Activated naive CD4-positive, alpha-beta T cell treated with anti-CD3 and anti-CD28 coated beads for 36 hours (primary cell): ENCODE data around the gene PPIL6. TPM values are rescaled to one million over a fixed set of nuclear protein-coding genes. Genes with fewer than 3 reads are reported as not detected.

Experiments used
- CTCF ChIA-PET: fragments of 350-600 bp; sonication (Branson Sonifier 250); formaldehyde crosslinking; loops from one replicate; lab custom pipeline; 2021; ENCODE audit warnings: antibody characterized with exemption; lab: Charles Lee
- DNase-seq: peaks from one replicate; pipeline ENCODE4 v3.0.0-alpha.2; 2020
- H3K27ac Mint-ChIP-seq: one replicate; pipeline ENCODE4 v1.8.0; 2021; ENCODE audit warnings: mild to moderate bottlenecking, mixed read lengths
- H3K27me3 Mint-ChIP-seq: one replicate; pipeline ENCODE4 v1.8.0; 2021; ENCODE audit warnings: low read depth, mixed read lengths
- H3K36me3 Mint-ChIP-seq: one replicate; pipeline ENCODE4 v1.8.0; 2021; ENCODE audit warnings: low read depth, mixed read lengths
- H3K4me1 Mint-ChIP-seq: one replicate; pipeline ENCODE4 v1.8.0; 2021; ENCODE audit warnings: low read depth, mixed read lengths
- H3K4me3 Mint-ChIP-seq: one replicate; pipeline ENCODE4 v1.8.0; 2021; ENCODE audit warnings: mild to moderate bottlenecking, moderate library complexity, mixed read lengths
- H3K9me3 Mint-ChIP-seq: one replicate; pipeline ENCODE4 v1.8.0; 2021; ENCODE audit warnings: mixed read lengths
- intact Hi-C: fragments of 100-400 bp; cut with micrococcal nuclease; formaldehyde crosslinking; loops from one replicate; pipeline ENCODE4 v1.15.1; 2023
- total RNA-seq, 2 experiments: library from RNA; stranded (reverse); gene quantifications; one replicate each; pipeline ENCODE4 v1.2.3, GENCODE V29; 2021

The PPIL6 gene
- total RNA-seq, 2 experiments from 2014 or later = 0.19 TPM; not detected in 1

DNA sequence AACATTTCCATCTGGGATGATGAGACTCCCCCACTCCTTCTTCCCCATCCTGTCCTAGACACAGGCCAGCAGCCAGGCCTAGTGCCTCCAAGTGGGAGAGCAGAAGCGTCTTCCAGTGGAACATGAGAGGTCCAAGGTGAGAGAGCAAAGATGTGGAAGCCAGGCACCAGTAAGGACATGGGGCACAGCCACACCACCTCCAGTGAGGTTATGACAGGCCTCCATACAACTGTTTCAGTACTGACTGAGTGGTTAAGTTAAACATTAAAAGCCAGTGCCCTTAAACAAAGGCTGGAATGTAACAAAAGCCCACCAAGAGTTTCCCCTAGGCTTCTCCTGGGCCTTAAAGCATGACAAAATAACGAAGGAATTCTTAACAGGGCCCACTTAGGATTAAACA lies 37.3 kb upstream of the PPIL6 start:
- peak overlapping the region; percentile 84 for H3K27ac Mint-ChIP-seq
- no peaks in the 10 kb centered on the region for H3K27me3 Mint-ChIP-seq
- H3K36me3 Mint-ChIP-seq = peaks cover 54% of the 10 kb centered on the region
- CTCF ChIA-PET = interaction anchor here (1.0 kb wide), 1 partner anchor 16 kb away, joined by 3 read pairs; no protein-coding TSS in a partner anchor
- H3K9me3 Mint-ChIP-seq = no peaks in the 10 kb centered on the region
- intact Hi-C loops = no loop called here
- peaks cover 74% of the 10 kb centered on the region for H3K4me1 Mint-ChIP-seq
- H3K4me3 Mint-ChIP-seq = peak overlapping the region; percentile 72
- peak; percentile 22 for DNase-seq

DNA sequence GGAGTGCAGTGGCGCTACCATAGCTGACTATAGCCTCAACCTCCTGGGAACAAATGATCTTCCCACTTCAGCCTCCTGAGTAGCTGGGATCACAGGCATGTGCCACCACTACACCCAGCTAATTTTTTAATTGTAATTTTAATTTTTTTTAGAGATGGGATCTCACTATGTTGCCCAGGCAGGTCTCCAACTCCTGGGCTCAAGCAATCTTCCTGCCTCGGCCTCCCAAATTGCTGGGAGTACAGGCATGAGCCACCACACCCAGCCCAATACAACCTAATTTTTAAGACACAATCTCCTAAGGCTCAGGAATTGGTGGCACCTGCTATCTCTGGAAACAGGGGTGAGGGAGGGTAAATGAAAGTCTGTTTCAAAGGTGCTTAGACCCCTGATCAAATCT lies 36.8 kb upstream of the PPIL6 start:
- DNase-seq = no peak
- Mint-ChIP-seq H3K36me3 (peaks cover 59% of the 10 kb centered on the region), H3K9me3 (no peaks in the 10 kb centered on the region), H3K4me1 (peaks cover 80% of the 10 kb centered on the region), H3K4me3 (peak overlapping the region; percentile 72), H3K27me3 (no peaks in the 10 kb centered on the region), H3K27ac (no peak overlapping the region)
- intact Hi-C loops = no loop called here
- CTCF ChIA-PET = no interaction called here

DNA sequence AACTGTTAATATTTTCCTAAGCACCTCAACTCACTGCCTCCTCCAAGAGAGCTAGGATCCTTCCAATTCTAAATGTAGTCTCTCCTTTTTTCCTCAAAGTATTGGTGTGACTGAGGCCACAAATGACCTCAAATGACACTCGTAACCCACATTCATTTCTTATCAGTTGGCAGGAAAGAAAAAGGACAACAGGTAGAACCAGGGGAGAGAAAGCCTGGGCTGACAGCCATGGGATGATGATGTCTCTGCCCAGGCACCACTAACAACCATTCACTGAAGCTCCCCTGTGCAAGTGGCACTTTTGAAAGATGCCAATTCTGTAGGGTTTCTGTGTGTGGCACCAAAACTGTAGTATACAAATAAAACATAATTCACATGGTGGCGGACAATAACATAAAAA lies 35.2 kb upstream of the PPIL6 start:
- H3K4me3 Mint-ChIP-seq = no peak overlapping the region
- no peak overlapping the region for H3K27ac Mint-ChIP-seq
- H3K4me1 Mint-ChIP-seq = peaks cover 74% of the 10 kb centered on the region
- H3K27me3 Mint-ChIP-seq = no peaks in the 10 kb centered on the region
- peaks cover 58% of the 10 kb centered on the region for H3K36me3 Mint-ChIP-seq
- intact Hi-C loops = loop anchor here (1.0 kb wide), 1 partner anchor 16 kb away; no protein-coding TSS in a partner anchor
- no peak for DNase-seq
- no peaks in the 10 kb centered on the region for H3K9me3 Mint-ChIP-seq
- CTCF ChIA-PET = interaction anchor here (0.7 kb wide), 1 partner anchor 288 kb away, joined by 3 read pairs; no protein-coding TSS in a partner anchor

DNA sequence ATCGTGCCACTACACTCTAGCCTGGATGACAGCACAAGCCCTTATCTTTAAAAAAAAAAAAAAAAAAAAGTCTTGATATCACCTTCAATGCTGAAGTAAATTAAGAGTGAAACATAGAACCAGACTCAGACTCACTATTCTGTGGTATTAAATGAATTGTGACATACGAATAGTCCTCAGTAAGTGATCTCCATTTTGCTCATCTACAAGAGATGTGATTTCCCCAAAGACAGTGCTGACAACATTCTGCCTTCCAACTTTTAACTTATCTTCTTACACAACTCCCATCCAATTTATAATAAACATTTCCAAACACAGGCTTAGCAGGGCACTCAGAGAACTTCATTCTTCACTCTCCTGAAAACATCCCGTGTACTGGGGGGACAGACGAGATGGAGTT lies 34.6 kb upstream of the PPIL6 start:
- Mint-ChIP-seq H3K9me3 (no peaks in the 10 kb centered on the region), H3K4me3 (no peak overlapping the region), H3K36me3 (peaks cover 56% of the 10 kb centered on the region), H3K27me3 (no peaks in the 10 kb centered on the region), H3K4me1 (peaks cover 75% of the 10 kb centered on the region), H3K27ac (peak overlapping the region; percentile 78)
- CTCF ChIA-PET = no interaction called here
- DNase-seq = no peak
- intact Hi-C loops = loop anchor here (1.0 kb wide), 1 partner anchor 16 kb away; no protein-coding TSS in a partner anchor

DNA sequence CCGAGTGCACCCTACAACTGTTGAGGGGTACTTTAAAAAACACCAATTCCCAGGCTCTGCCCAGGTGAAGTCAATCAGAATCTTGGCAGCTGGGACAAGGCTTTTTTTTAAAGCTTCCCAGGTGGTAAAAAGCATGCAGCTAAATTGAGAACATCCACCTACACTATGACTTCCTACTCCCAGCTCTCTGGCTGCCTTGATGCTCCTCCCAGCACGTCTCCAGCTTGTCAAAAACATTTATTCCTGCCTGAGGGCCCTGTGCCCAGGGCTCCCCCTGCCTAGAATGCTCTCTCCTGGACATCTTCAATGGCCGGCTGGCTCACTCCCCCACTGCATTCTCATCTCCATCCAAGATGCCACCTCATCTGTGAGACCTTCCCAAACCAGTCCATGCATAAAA lies 32.7 kb upstream of the PPIL6 start:
- CTCF ChIA-PET = interaction anchor here (0.6 to 1.2 kb wide), 2 partner anchors 9 to 40 kb away, joined by 3 to 4 read pairs; no protein-coding TSS in a partner anchor
- Mint-ChIP-seq H3K4me1 (peaks cover 68% of the 10 kb centered on the region), H3K27ac (peak overlapping the region; percentile 55), H3K9me3 (no peaks in the 10 kb centered on the region), H3K4me3 (no peak overlapping the region), H3K27me3 (no peaks in the 10 kb centered on the region), H3K36me3 (peaks cover 55% of the 10 kb centered on the region)
- intact Hi-C loops = no loop called here
- no peak for DNase-seq

DNA sequence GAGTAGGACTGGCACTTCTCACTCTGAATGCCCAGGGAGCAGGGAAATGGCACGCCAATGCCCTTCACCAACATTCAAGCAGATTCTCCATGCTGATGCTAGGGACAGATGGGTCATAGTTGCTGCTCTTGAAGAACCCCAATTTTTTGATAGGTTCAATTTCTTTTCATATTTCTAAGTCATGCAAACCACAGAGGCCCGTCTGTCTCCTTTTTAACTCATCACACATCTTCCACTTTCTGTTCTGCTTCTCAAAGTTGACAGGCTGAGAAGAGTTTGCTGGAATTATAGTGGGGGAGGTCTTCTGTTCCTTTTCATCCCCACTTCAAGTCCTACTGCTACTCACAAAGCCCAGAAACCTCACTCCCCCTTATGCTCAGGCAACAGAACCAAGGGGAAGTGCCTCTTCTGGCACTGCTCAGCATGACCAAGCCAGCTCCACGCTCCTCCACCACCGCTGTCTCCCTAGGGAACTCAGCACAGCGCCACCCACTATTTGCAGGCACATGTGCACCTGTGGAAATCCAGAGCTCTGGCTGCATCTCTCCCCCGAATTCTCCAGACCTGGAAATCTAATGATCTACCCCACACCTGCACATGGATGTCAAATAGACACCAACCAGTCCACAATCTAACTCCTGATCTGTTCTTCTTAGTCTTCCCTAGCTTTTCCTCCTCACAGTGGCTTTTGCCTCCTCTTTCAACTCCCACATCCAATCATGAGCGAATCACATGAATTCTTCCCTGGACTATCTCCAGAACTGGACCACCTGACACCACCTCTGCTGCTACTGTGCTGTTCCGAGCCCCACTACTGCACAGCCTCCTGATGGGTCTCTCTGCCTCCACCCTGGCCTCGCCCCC lies 31.9 kb upstream of the PPIL6 start:
- Mint-ChIP-seq H3K36me3 (peaks cover 56% of the 10 kb centered on the region), H3K27ac (peak overlapping the region; percentile 55), H3K4me3 (no peak overlapping the region), H3K4me1 (peaks cover 60% of the 10 kb centered on the region), H3K9me3 (no peaks in the 10 kb centered on the region), H3K27me3 (no peaks in the 10 kb centered on the region)
- peak; percentile 20 for DNase-seq
- intact Hi-C loops = no loop called here
- CTCF ChIA-PET = interaction anchor here (0.6 kb wide), 1 partner anchor 223 kb away, joined by 3 read pairs; no protein-coding TSS in a partner anchor

DNA sequence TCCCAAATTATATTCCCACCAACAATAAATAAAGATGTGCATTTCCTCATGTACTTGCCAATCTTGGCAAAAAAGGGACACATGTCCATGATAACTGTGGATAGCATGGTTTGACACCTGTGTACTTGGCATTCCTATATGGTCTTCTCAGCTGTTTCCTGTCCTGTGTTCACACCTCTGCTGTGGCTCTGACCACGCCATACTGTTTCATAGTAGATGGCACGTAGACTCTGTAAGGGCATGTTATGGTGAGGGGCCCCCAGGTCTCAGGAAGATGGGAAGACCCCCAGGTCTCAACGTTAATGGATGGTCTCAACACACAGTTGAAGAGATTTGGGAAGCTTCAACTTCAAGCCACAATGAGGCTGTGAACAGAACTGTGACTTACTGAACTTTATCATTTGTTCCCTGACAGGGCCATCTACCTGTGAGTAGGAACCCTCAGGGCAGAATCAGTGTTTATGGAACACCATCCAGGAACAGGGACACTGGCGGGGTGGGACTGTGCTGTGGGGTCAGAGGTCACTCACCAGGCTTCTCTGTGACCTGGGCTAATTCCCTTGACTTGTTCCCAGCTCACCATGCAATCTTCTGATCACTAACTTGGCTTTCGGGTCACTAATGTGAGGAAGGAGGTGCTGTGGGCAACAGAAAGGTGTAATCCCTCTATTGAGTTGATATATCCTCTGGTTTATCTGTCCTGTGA lies 30.8 kb upstream of the PPIL6 start:
- no peaks in the 10 kb centered on the region for H3K27me3 Mint-ChIP-seq
- no peak for DNase-seq
- no peaks in the 10 kb centered on the region for H3K9me3 Mint-ChIP-seq
- no peak overlapping the region for H3K4me3 Mint-ChIP-seq
- intact Hi-C loops = no loop called here
- H3K27ac Mint-ChIP-seq = no peak overlapping the region
- peaks cover 53% of the 10 kb centered on the region for H3K4me1 Mint-ChIP-seq
- peaks cover 58% of the 10 kb centered on the region for H3K36me3 Mint-ChIP-seq
- CTCF ChIA-PET = no interaction called here

DNA sequence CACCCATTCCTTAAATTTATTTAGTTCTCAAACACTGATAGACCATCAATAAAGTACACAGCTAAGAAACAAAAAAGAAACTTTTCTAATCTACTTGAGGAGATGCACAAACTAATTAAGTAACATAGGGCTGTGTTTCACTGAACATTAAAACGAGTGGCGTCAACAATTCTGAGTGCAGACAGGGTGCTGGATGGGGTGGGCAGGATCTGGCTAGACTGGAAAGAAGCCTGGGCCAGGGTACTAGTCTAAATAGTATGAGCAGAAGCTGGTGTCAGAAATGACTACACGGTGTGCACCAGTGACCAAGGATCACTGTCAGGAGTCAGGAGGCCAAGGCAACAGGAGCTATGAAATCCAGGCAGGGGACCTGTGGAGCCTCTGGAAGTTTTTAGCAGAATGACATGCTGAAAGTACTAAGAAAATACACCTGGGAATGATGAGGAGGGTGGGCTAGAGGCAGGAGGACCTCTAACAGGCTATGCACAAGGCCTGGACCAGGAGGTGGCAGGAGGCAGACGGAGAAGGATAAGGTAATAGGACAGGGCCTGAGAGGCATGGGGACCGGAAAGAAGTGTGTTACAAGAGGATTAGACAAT lies 29.3 kb upstream of the PPIL6 start:
- Mint-ChIP-seq H3K27me3 (no peaks in the 10 kb centered on the region), H3K9me3 (no peaks in the 10 kb centered on the region), H3K4me3 (no peak overlapping the region), H3K27ac (no peak overlapping the region), H3K4me1 (peaks cover 51% of the 10 kb centered on the region), H3K36me3 (peaks cover 63% of the 10 kb centered on the region)
- CTCF ChIA-PET = interaction anchor here (0.8 to 1.1 kb wide), 2 partner anchors 9 to 86 kb away, joined by 3 to 5 read pairs; no protein-coding TSS in a partner anchor
- DNase-seq = no peak
- intact Hi-C loops = no loop called here

DNA sequence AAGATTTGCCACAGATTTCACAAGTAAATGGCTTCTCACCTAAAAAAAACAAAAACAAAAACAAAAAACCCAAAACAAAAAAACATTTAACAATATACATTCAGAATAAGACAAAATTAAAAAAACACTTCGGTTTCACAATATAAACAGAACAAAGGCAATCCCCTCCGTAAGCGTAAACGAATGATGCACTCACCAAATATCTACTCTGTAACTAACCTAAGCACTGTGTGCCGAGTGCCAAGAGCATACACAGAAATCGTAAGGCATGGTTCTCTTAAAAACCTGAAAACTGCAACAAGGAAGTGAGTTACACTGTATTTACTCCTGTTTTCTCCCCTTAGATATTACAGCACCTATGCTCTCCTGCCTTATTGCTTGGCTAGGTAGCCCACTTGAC lies 27.3 kb upstream of the PPIL6 start:
- DNase-seq = no peak
- CTCF ChIA-PET = no interaction called here
- Mint-ChIP-seq H3K4me3 (no peak overlapping the region), H3K27ac (no peak overlapping the region), H3K9me3 (no peaks in the 10 kb centered on the region), H3K27me3 (no peaks in the 10 kb centered on the region), H3K36me3 (peaks cover 58% of the 10 kb centered on the region), H3K4me1 (peaks cover 45% of the 10 kb centered on the region)
- intact Hi-C loops = no loop called here

DNA sequence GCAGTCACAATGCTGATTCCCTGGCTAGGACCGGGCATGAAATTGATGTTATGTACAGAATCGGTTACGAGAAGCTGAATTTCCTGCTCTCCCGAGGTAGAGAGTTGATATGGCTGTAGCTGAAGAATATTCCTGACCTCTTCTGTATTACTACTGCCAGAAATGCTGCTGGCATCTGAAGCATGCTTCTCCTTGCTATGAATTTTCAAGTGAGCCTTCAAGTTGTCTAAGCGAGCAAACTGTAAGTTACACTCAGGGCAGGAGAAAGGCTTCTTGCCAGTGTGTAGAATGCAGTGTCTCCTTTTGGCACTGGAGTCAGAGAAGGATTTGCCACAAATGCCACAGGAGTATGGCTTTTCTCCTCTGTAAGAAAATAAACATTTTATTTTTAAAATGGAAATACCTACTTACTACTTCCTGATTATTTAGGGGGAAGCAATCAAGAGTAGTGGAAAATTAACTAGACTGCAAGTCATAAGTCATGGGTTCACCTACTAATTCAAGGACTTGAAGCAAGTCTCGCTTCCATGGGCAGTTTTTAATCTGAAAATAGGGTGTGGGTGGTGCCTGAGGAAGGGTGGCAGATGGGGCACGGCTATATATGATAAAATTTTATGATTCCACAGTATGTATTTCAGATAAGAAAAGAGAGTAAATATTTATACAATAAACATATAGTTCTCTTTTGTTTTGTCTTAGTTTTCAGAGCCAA lies 25.9 kb upstream of the PPIL6 start:
- Mint-ChIP-seq H3K4me1 (peaks cover 41% of the 10 kb centered on the region), H3K36me3 (peaks cover 58% of the 10 kb centered on the region), H3K9me3 (no peaks in the 10 kb centered on the region), H3K27me3 (no peaks in the 10 kb centered on the region), H3K27ac (no peak overlapping the region), H3K4me3 (no peak overlapping the region)
- intact Hi-C loops = no loop called here
- DNase-seq = no peak
- CTCF ChIA-PET = interaction anchor here (1.2 kb wide), 1 partner anchor 11 kb away, joined by 3 read pairs; the partner anchor contains the start of gene MICAL1

DNA sequence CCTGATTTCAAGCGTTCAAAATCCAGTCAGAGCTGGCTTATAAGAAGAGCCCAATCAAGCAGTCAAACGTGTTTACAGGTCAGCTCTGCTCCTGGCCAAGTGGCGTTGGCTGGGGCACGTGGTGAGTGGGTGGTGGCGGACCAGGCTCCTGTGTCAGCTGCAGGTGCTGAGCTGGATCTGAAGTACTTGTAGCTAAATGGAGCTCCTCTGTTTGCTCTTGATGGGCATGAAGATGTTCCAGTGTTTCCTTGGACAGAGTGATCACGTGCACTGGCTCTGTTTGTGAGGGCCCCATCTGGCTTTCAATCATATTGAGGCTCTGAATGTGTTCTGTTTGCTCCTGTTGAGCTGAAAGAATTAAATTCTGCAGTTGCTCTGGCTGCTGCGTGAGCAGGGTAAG lies 25.3 kb upstream of the PPIL6 start:
- peak overlapping the region; percentile 56 for H3K27ac Mint-ChIP-seq
- no peak overlapping the region for H3K4me3 Mint-ChIP-seq
- no peaks in the 10 kb centered on the region for H3K9me3 Mint-ChIP-seq
- peaks cover 60% of the 10 kb centered on the region for H3K36me3 Mint-ChIP-seq
- CTCF ChIA-PET = interaction anchor here (0.6 to 1.6 kb wide), 3 partner anchors 10 to 13 kb away, joined by 3 to 6 read pairs (median 4); partner anchors contain the start of gene MICAL1
- H3K4me1 Mint-ChIP-seq = peaks cover 45% of the 10 kb centered on the region
- intact Hi-C loops = no loop called here
- DNase-seq = no peak
- H3K27me3 Mint-ChIP-seq = no peaks in the 10 kb centered on the region
